Measurements from ENCODE around the gene TRUB2.

The TRUB2 gene

GRCh38 chr9:128266868-128267590 is 55.2 kb downstream of the TRUB2 start:
- no peak for DNase-seq (ENCODE audit: low read depth)

GRCh38 chr9:128265348-128265847 is 56.8 kb downstream of the TRUB2 start:
- no peak for DNase-seq (ENCODE audit: low read depth)

GRCh38 chr9:128262687-128263086 is 59.6 kb downstream of the TRUB2 start:
- no peak for DNase-seq (ENCODE audit: low read depth)

GRCh38 chr9:128260340-128260739 is 61.9 kb downstream of the TRUB2 start:
- DNase-seq (ENCODE audit: low read depth): no peak

GRCh38 chr9:128259156-128259555 is 63.1 kb downstream of the TRUB2 start:
- DNase-seq (ENCODE audit: low read depth): no peak

- no peak for DNase-seq (ENCODE audit: low read depth)
These were observed 63.9 kb downstream of the TRUB2 start for GRCh38 chr9:128258326-128258725.

GRCh38 chr9:128257907-128258306 is 64.3 kb downstream of the TRUB2 start:
- DNase-seq (ENCODE audit: low read depth): no peak

GRCh38 chr9:128257086-128257825 is 65.0 kb downstream of the TRUB2 start:
- DNase-seq (ENCODE audit: low read depth): no peak

Measured in stimulated activated CD8-positive, alpha-beta memory T cell treated with anti-CD3 and anti-CD28 coated beads, Interleukin-4, amount 100 ng/mL, for 24 hours (primary cell).